K562 (cell line): ENCODE data around the gene OR2F2. TPM values are rescaled to one million over a fixed set of nuclear protein-coding genes. Genes with fewer than 3 reads are reported as not detected.

Experiments used
- ATAC-seq: fragments of 200-7000 bp; cut with Tn5 transposase; 3 replicates; pipeline ENCODE4 v1.9.1; 2020; ENCODE audit warnings: moderate library complexity
- BruUV-seq: library from RNA; stranded (reverse); fragments of 400-500 nt; replicated peaks from 2 replicates; lab custom pipeline; 2021; lab: Mats Ljungman, UMichigan
- CTCF ChIA-PET: fragments of 300-600 bp; formaldehyde crosslinking; extraction: SDS; loops from one replicate; lab custom pipeline; 2021; ENCODE audit warnings: low intra/inter-chr PET ratio; lab: Yijun Ruan, JAX
- POLR2A ChIA-PET: fragments of 300-600, 350-650 bp; sonication (Branson Sonifier 250); formaldehyde crosslinking; extraction: SDS; loops from one replicate; lab custom pipeline; 2021; ENCODE audit warnings: antibody characterized with exemption, inconsistent platforms; lab: Yijun Ruan, JAX
- DNase-seq, 4 experiments: peaks; one replicate each; pipeline versions ENCODE4 v3.0.0 to v3.0.0-alpha.2; 2011 to 2018; ENCODE audit warnings: low spot score in 3 of 4, mixed read lengths in 3 of 4; ENCODE audit errors: extremely low read depth in 1 of 4
- FAIRE-seq: peaks from 2 replicates; lab custom pipeline; 2011; peaks lifted over from hg19 to GRCh38; lab: Jason Lieb, UNC
- H2AFZ ChIP-seq: 2 replicates; pipeline ENCODE4 v1.6.0; 2011; ENCODE audit warnings: low read depth, low read length, control low read depth, inconsistent platforms
- H3K27ac ChIP-seq: fragments of 200-600 bp; 3 replicates; pipeline ENCODE4 v1.8.0; 2011; ENCODE audit warnings: low read depth, mild to moderate bottlenecking, control low read depth, inconsistent platforms, low read length, moderate library complexity, mixed read lengths; ENCODE audit errors: extremely low read depth
- H3K27me3 ChIP-seq, 2 experiments: fragments of 300-600 bp in 1 of 2; 2 replicates in 1 of 2; 3 replicates in 1 of 2; pipeline versions ENCODE4 v1.6.0 to v1.8.0; 2011; ENCODE audit warnings: inconsistent platforms in 2 of 2, low read length in 2 of 2, mild to moderate bottlenecking in 1 of 2, mixed read lengths in 1 of 2, moderate library complexity in 1 of 2; ENCODE audit not compliant: control insufficient read depth in 2 of 2, insufficient read depth in 2 of 2
- H3K36me3 ChIP-seq: fragments of 300-600 bp; 3 replicates; pipeline ENCODE4 v1.8.0; 2011; ENCODE audit warnings: mild to moderate bottlenecking, low read length, inconsistent platforms; ENCODE audit not compliant: control insufficient read depth, insufficient read depth
- H3K4me1 ChIP-seq, 2 experiments: fragments of 200-600 bp in 1 of 2; replicated peaks in 1 of 2; 2 replicates in 1 of 2; 3 replicates in 1 of 2; pipeline versions ENCODE4 v1.5.1 to v1.8.0; 2011; ENCODE audit warnings: inconsistent platforms in 2 of 2, low read length in 2 of 2, mild to moderate bottlenecking in 1 of 2, mixed read lengths in 1 of 2, moderate library complexity in 1 of 2; ENCODE audit not compliant: control insufficient read depth in 2 of 2, insufficient read depth in 2 of 2
- H3K4me2 ChIP-seq: 2 replicates; pipeline ENCODE4 v1.6.1; 2011; ENCODE audit warnings: low read length, control low read depth, inconsistent platforms, mixed read lengths; ENCODE audit not compliant: insufficient read depth
- H3K4me3 ChIP-seq: fragments of 200-600 bp; sonication (generic), shearing (Covaris generic); 2 replicates; pipeline ENCODE4 v1.5.1; 2016; ENCODE audit warnings: control low read depth, inconsistent platforms
- H3K79me2 ChIP-seq: fragments of 200-600 bp; 3 replicates; pipeline ENCODE4 v1.8.0; 2011; ENCODE audit warnings: low read length, inconsistent platforms; ENCODE audit not compliant: control insufficient read depth, insufficient read depth
- H3K9ac ChIP-seq, 2 experiments: 2 replicates each; pipeline versions ENCODE4 v1.6.0 to v1.6.1; 2011; ENCODE audit warnings: low read depth in 2 of 2, low read length in 2 of 2, control low read depth in 1 of 2, inconsistent platforms in 1 of 2, mild to moderate bottlenecking in 1 of 2, mixed read lengths in 1 of 2; ENCODE audit not compliant: insufficient read depth in 1 of 2
- H3K9me1 ChIP-seq: one replicate; pipeline ENCODE4 v1.6.0; 2011; ENCODE audit warnings: inconsistent platforms, mild to moderate bottlenecking, low read length, moderate library complexity; ENCODE audit not compliant: control insufficient read depth, insufficient read depth
- H3K9me3 ChIP-seq: replicated peaks from 2 replicates; pipeline ENCODE4 v1.5.1; 2011; ENCODE audit warnings: low read depth, low read length, inconsistent platforms; ENCODE audit not compliant: control insufficient read depth, insufficient read depth
- H4K20me1 ChIP-seq: replicated peaks from 2 replicates; pipeline ENCODE4 v1.6.1; 2011; ENCODE audit warnings: low read length, inconsistent platforms, mixed read lengths; ENCODE audit not compliant: control insufficient read depth, insufficient read depth
- DDX20 ChIP-seq: fragments of 450-650 bp; IDR thresholded peaks from 2 replicates; pipeline ENCODE4 v1.6.1; 2016; ENCODE audit warnings: missing genetic modification characterization, low read depth, mild to moderate bottlenecking, missing compliant biosample characterization, moderate library complexity
- FIP1L1 ChIP-seq: fragments of 200-400 bp; formaldehyde crosslinking; IDR thresholded peaks from 2 replicates; pipeline ENCODE4 v1.6.1; 2018; ENCODE audit warnings: mild to moderate bottlenecking, low read depth, low read length; ENCODE audit not compliant: poor library complexity, severe bottlenecking
- GTF2E2 ChIP-seq: fragments of 200-800 bp; sonication (Bioruptor generic); IDR thresholded peaks from 2 replicates; pipeline ENCODE4 v1.6.1; 2016; ENCODE audit warnings: missing genetic modification characterization, missing compliant biosample characterization
- HLTF ChIP-seq: fragments of 450-650 bp; IDR thresholded peaks from 2 replicates; pipeline ENCODE4 v1.6.1; 2016
- HNRNPH1 ChIP-seq: fragments of 200-400 bp; formaldehyde crosslinking; optimal IDR thresholded peaks from 2 replicates; pipeline ENCODE3; 2017; ENCODE audit warnings: low read depth, mild to moderate bottlenecking, low read length, moderate library complexity
- ILK ChIP-seq: fragments of 450-650 bp; IDR thresholded peaks from 2 replicates; pipeline ENCODE4 v1.6.1; 2016; ENCODE audit warnings: missing genetic modification characterization, low read depth, mild to moderate bottlenecking, missing compliant biosample characterization, moderate library complexity, borderline replicate concordance
- KDM2B ChIP-seq: fragments of 250-450 bp; sonication (Bioruptor Pico); IDR thresholded peaks from 2 replicates; pipeline ENCODE4 v1.8.0; 2021; ENCODE audit warnings: mild to moderate bottlenecking, moderate library complexity
- NCOA2 ChIP-seq, 2 experiments: fragments of 450-650 bp; IDR thresholded peaks; 2 replicates each; pipeline ENCODE4 v1.6.1; 2018; ENCODE audit warnings: mild to moderate bottlenecking in 2 of 2, moderate library complexity in 1 of 2; ENCODE audit not compliant: partially characterized antibody in 2 of 2
- RBM17 ChIP-seq: fragments of 200-400 bp; formaldehyde crosslinking; IDR thresholded peaks from 2 replicates; pipeline ENCODE4 v1.6.1; 2017; ENCODE audit warnings: low read depth, mild to moderate bottlenecking, low read length, borderline replicate concordance
- RBM25 ChIP-seq: fragments of 200-400 bp; formaldehyde crosslinking; IDR thresholded peaks from 2 replicates; pipeline ENCODE4 v1.6.1; 2018; ENCODE audit warnings: low read length, low read depth, moderate library complexity; ENCODE audit not compliant: severe bottlenecking
- RNF2 ChIP-seq: sonication (generic); IDR thresholded peaks from 2 replicates; pipeline ENCODE4 v1.6.1; 2016
- ZNF586 ChIP-seq: fragments of 450-650 bp; formaldehyde crosslinking; conservative IDR thresholded peaks from 2 replicates; pipeline ENCODE4 v1.4.0; 2020; ENCODE audit warnings: mild to moderate bottlenecking, moderate library complexity
- ZSCAN32 ChIP-seq: fragments of 450-650 bp; formaldehyde crosslinking; IDR thresholded peaks from 2 replicates; pipeline ENCODE4 v1.4.0; 2020; ENCODE audit warnings: mild to moderate bottlenecking, moderate library complexity
- WGBS: fragments of 100-300 bp; shearing (Covaris generic); methylation state at CpG from one replicate; pipeline ENCODE4 v1.1.6; 2016; ENCODE audit warnings: low coverage, mixed read lengths; ENCODE audit not compliant: insufficient coverage; ENCODE audit errors: missing lambda C conversion rate; 5-methylcytosine and 5-hydroxymethylcytosine counted together
- in situ Hi-C: fragments of 300-500 bp; cut with MboI; formaldehyde crosslinking; loops from 4 replicates; pipeline ENCODE4 v1.15.0; 2018; ENCODE audit warnings: inconsistent platforms, mixed read lengths
- intact Hi-C: fragments of 100-400 bp; cut with micrococcal nuclease; formaldehyde crosslinking; loops from 2 replicates; pipeline ENCODE4 v1.14.2; 2022
- polyA plus RNA-seq, 8 experiments: library from polyadenylated mRNA; depleted of rRNA in 4 of 8; stranded (reverse) in 5 of 8; unstranded in 3 of 8; fragments of >200 nt; fragmentation: Nextera tagmentation in 2 of 8; fragmentation: Illumina TruSeq in 1 of 8; extraction: Ambion mirVana in 2 of 8; extraction: Trizol in 1 of 8; gene quantifications; 2 replicates each; pipeline versions ENCODE4 v1.2.1 to v1.2.3, GENCODE V29; 2011 to 2014; ENCODE audit warnings: inconsistent platforms in 1 of 8, missing spikeins in 1 of 8
- total RNA-seq, 7 experiments: library from RNA; depleted of rRNA in 6 of 7; stranded (reverse); fragments of >200 nt in 6 of 7; fragmentation: Illumina TruSeq in 2 of 7; extraction: Trizol in 2 of 7; gene quantifications; 2 replicates each; pipeline versions ENCODE4 v1.2.1 to v1.2.3, GENCODE V29; 2011 to 2021; ENCODE audit warnings: low replicate concordance in 1 of 7
- TF ChIP-seq, protein P1 (sequence below): IDR thresholded peaks from 2 replicates; pipeline ENCODE4 v1.6.1; 2016; ENCODE audit warnings: missing genetic modification characterization, missing compliant biosample characterization
- TF ChIP-seq, protein P2 (sequence below): sonication (generic); formaldehyde crosslinking; IDR thresholded peaks from 2 replicates; pipeline ENCODE4 v1.8.0; 2022; ENCODE audit warnings: mild to moderate bottlenecking, missing genetic modification reagents

Gene OR2F2
- total and polyA plus RNA-seq, 9 of the 15 experiments (the other 6 are each of a cell fraction or from before 2014, with no cell fraction given) = not detected

DNA sequence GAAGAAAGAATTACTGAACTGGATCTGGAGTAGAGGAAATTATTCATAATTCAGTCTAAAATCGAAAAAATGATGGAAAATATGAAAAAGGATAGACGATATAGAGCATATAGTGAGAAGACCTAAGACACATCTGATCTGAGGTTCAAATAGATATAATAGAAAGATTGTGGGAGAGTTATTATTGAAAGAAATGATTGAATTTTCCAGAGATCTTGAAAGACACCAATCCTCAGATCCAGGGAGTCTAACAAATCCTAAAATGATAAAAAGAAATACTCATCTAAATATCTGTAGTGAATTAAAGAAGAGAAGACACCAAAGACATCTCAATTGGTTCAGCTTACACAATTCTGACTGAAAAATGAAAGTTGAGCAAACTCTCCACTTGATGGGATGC, 46.0 kb upstream of the OR2F2 start:
- DNase-seq (no peak), ATAC-seq (no peak), FAIRE-seq (no peak)
- no TSS peak for BruUV-seq
- Histone ChIP-seq H3K4me3 (no peak overlapping the region), H3K27ac (no peak overlapping the region), H2AFZ (no peak overlapping the region), H3K27me3 (no peaks in the 10 kb centered on the region), H3K4me1 (peaks cover 6 to 7% of the 10 kb centered on the region in 2 experiments; a peak in 3 of 5 replicates), H3K9ac (no peak overlapping the region), H3K79me2 (peaks cover 53% of the 10 kb centered on the region)
- CTCF ChIA-PET = no interaction called here
- intact Hi-C loops = no loop called here
- POLR2A ChIA-PET = no interaction called here
- TF ChIP-seq ILK (tag) (no peak), RBM25 (peak; percentile 13)
- TF ChIP-seq, all 486 proteins: peak for 1
- in situ Hi-C loops = no loop called here
- Histone ChIP-seq H3K9me1 (no peaks in the 10 kb centered on the region), H4K20me1 (no peaks in the 10 kb centered on the region), H3K9me3 (0 out of 2 replicates have a peak, but pooled peaks cover 2% of the 10 kb centered on the region), H3K36me3 (peaks cover 9% of the 10 kb centered on the region; the same call in 2 of the 3 replicates), H3K4me2 (no peak overlapping the region)
- 56% methylated on average over 2 of the region's 2 CpGs for WGBS

DNA sequence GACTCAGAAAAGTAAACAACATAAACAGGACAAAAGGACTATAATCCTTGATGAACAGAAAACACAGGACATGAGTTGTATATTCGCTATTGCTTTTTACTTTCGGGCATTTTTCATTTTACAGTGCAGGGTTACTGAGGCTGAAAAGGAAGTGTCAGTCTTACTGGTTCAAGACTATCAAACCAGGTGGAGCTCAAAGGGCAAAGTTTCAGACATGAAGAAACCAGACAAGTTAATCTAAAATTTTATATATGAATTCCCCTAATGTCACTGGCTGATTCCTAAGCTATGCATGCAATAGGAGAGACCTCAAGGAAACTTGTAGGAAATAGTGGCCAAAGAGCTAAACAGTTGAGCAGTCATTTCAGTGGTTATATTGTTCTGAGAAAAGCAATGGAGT, 44.5 kb upstream of the OR2F2 start:
- no peak for FAIRE-seq
- in situ Hi-C loops = no loop called here
- no peak overlapping the region for H2AFZ ChIP-seq
- H3K9me3 ChIP-seq = no peaks in the 10 kb centered on the region
- peaks cover 62% of the 10 kb centered on the region for H3K79me2 ChIP-seq
- H3K9ac ChIP-seq = no peak overlapping the region
- CTCF ChIA-PET = no interaction called here
- no peak overlapping the region for H3K27ac ChIP-seq
- POLR2A ChIA-PET = interaction anchor here (3.8 kb wide), 1 partner anchor 10 kb away, joined by 27 read pairs; the partner anchor contains the start of gene TCAF1
- no peak for ATAC-seq
- peaks cover 0 to 6% of the 10 kb centered on the region in 2 experiments; a peak in 1 of 5 replicates for H3K4me1 ChIP-seq
- H3K4me2 ChIP-seq = no peak overlapping the region
- no peaks in the 10 kb centered on the region for H3K9me1 ChIP-seq
- no TSS peak for BruUV-seq
- H3K36me3 ChIP-seq = peaks cover 9% of the 10 kb centered on the region; the same call in 2 of the 3 replicates
- no peaks in the 10 kb centered on the region for H4K20me1 ChIP-seq
- 87% methylated on average over 2 of the region's 2 CpGs for WGBS
- H3K4me3 ChIP-seq = no peak overlapping the region
- DNase-seq = no peak
- intact Hi-C loops = no loop called here
- H3K27me3 ChIP-seq = no peaks in the 10 kb centered on the region
- TF ChIP-seq ZNF586 (no peak), NCOA2 (IDR thresholded peaks at IDR 0.05; ENCODE audit: partially characterized antibody in 2 of 2) (no peak), RBM17 (no peak), ZSCAN32 (CRISPR knock-in tag) (no peak), HLTF (no peak), RNF2 (no peak), HNRNPH1 (no peak), DDX20 (tag) (no peak), FIP1L1 (no peak), GTF2E2 (tag) (no peak), KDM2B (CRISPR knock-in tag) (no peak)
- TF ChIP-seq, protein P1, sequence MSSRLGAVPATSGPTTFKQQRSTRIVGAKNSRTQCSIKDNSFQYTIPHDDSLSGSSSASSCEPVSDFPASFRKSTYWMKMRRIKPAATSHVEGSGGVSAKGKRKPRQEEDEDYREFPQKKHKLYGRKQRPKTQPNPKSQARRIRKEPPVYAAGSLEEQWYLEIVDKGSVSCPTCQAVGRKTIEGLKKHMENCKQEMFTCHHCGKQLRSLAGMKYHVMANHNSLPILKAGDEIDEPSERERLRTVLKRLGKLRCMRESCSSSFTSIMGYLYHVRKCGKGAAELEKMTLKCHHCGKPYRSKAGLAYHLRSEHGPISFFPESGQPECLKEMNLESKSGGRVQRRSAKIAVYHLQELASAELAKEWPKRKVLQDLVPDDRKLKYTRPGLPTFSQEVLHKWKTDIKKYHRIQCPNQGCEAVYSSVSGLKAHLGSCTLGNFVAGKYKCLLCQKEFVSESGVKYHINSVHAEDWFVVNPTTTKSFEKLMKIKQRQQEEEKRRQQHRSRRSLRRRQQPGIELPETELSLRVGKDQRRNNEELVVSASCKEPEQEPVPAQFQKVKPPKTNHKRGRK = no peak
- TF ChIP-seq, protein P2, sequence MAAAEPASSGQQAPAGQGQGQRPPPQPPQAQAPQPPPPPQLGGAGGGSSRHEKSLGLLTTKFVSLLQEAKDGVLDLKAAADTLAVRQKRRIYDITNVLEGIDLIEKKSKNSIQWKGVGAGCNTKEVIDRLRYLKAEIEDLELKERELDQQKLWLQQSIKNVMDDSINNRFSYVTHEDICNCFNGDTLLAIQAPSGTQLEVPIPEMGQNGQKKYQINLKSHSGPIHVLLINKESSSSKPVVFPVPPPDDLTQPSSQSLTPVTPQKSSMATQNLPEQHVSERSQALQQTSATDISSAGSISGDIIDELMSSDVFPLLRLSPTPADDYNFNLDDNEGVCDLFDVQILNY (CRISPR knock-in tag) = no peak
